GM21737 (cell line): ENCODE results near the gene PDE1A.
"Not testable (repeated sequence)": the region's sequence is repeated elsewhere in the genome, so short reads cannot be mapped to it uniquely, and the experiment has no call there.

Experiments
- ATAC-seq: cut with Tn5 transposase; IDR thresholded peaks from one replicate; pipeline ENCODE4 v1.9.1; 2021; ENCODE audit warnings: mild to moderate bottlenecking, moderate library complexity; ENCODE audit not compliant: unreplicated experiment

PDE1A gene

DNA sequence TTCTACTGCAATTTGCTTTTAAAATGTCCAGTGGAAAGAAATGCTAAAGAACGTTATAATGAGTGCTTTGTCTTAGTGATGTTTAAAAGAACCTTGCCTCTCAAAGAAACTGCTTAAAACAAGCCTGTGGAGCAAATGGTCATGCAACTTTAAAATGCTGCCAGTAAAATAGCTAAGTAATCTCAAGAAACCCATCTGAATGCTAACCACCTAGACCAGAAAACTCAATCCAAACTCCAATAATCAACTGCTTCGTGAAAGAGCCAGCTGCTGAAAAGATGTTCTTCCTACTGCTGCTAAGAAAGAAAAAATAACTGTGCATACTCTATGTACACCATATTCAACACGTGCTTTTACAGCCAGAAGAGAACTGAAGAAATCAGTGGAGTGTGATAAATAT is 145.6 kb downstream of the PDE1A start:
- ATAC-seq: no peak

DNA sequence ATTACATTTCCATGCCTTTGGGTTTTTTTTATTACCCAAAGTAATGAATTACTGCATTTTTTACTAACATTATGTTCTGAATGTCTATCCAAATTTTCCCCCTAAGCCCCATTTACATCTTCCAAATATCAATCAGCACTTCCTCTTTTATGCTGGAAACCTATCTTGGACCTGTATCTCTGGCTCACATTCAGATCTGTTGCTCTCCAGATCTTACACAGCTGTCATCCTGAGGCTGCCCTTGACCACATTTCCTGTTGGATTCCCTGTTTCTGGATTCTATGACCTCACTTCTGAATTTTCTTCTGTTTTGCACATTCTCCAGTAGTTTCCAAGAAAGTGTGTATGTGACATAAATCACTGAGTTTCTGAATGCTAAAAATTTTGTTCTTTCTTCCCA is 146.7 kb downstream of the PDE1A start:
- ATAC-seq: no peak

DNA sequence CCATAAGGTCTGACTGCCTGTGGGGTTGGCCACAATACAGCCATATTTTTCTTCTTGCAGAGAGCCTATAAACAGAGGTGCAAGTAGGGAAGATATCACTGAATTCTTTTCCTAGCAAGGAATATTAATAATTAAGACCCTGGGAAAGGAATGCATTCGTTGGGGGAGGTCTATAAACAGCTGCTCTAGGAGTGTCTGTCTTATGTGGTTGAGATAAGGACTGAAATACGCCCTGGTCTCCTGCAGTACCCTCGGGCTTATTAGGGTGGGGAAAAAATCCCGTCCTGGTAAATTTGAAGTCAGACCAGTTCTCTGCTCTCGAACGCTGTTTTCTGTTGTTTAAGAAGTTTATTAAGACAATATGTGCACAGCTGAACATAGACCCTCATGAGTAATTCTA is 150.2 kb downstream of the PDE1A start:
- not testable (repeated sequence) for ATAC-seq

DNA sequence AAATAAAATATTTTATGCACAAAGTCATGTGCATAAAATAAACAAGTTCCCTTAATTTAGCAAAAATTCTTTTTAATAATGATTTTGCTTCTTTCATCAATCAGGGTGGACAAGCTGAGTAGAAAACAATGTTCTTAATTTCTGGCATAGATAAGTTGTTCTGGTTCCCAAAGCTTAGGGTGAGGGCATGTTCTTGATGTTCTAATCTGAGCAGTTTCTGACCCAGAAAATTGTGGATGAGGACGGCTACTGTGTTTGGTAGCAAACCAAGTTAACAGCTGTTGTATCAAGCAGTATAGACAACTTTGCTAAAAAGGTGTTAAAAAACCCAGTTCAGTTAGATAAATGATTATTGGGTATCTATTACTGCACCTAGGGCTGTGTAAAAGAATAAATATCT is 158.9 kb downstream of the PDE1A start:
- no peak for ATAC-seq

DNA sequence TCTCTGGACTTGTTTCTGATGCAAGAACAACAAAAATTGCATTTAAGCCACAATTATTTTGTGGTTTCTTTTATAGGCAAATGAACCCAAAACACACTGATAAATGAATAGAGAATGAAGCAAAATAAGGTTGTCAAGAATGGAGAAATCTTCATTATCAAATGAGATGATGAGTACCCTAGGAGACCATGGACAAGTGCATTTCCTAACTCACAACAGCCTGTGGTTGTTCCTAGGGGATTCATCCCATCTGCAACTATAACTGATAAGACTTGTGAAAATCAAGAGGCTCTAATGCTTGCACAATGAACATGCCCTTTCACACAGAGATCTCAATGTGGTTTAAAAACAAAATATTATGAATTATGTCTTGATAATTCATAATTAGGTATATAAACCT is 159.9 kb downstream of the PDE1A start:
- no peak for ATAC-seq

DNA sequence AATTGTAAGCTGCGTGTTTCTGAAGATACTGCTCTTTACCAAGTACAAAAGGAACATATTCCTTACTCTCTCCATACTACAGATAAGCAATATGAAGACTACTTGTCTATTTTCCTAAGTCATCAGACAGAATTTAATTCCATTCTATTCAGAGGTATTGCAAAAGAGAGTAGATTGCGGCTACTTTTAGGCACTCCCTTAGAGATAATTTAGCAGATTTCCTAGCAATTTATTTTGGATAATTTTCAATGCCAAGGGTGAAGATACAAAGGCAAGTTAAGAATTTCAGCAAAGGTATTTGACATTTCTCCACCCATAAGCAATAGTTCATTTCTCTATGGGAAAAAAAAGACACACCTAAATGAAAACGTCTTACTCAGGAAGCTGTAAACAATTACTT is 161.1 kb downstream of the PDE1A start:
- no peak for ATAC-seq

DNA sequence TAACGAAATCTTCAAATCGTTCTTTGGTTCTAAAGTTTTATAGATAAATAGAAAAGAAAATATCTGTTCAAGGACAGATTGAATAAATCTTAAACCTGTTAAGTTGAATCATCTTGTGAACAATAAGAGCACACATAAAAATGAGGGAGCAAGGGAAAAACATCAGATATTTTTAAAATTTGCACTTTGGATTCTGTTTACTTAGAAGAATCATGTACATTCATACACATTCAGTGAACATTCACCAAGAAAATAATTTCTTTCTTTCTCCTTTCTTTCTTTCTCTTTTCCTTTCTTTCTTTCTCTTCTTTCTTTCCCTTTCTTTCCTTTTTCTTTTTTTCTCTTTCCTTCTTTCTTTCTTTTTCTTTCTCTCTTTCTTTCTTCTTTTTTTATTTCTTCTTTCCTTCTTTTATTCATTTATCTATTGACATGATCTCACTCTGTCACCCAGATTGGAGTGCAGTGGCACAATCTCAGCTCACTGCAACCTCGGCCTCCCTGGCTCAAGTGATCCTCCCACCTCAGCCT is 164.9 kb downstream of the PDE1A start:
- ATAC-seq: no peak

DNA sequence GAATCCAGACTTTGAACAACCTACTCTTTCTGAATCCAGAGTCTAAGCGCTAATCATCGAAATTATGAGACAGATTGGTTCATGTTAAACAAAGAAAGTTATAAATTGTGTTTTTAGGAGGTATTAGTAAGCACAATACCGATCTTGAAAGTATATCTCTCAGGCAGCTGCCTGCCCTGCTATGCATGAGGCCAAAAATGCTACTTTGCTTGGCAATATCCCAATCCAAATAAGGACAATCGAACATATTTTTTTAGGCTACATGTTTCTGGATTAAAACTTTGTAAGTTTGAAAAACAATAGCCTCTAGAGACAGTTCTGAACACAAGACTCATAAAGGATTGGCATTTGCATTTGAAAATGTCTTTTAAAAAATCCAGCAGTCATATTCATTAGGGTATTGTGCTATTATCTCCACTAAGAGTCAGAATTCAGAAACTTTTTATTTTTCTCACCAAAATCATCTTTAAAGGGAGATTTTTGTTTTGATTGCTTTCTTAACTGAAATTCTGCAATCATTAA is 167.1 kb downstream of the PDE1A start:
- ATAC-seq: no peak

DNA sequence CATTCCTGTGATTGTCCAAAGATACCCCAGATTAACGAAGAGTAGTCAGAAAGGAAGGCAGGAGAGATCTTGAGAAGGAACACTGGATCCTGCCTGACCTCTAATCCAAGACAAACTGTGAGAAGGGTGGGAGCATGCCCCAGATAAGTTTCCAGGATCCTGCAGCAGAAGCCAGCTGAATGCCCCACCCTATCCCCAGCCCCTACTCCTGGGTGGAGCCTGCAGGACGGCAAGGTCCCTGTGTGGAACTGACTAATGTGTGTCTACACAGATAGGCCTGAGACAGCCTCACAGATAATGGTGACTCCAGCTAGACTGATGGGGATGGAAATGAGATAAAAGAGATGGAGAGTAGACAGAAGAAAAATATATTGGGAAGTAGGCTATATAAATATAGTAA is 174.3 kb downstream of the PDE1A start:
- ATAC-seq: no peak

DNA sequence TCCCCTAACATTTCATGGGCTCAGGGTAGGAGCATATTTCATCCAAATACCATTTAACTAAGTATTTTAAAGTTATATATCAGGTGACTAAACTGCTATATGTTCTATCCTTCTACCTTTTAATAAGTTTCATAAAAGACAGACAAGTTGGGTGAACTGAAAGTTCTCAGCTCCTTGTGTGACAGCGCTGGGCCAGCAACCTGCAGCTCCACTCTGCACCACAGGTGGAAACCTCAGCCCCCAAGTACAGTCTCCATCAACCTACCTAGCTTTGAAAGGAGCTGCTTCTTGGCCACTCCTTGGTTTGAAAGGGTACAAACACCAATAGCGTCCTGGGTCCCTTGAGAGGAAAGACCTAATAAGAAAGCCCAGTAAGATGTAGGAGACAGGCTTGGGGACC is 177.9 kb downstream of the PDE1A start:
- no peak for ATAC-seq

DNA sequence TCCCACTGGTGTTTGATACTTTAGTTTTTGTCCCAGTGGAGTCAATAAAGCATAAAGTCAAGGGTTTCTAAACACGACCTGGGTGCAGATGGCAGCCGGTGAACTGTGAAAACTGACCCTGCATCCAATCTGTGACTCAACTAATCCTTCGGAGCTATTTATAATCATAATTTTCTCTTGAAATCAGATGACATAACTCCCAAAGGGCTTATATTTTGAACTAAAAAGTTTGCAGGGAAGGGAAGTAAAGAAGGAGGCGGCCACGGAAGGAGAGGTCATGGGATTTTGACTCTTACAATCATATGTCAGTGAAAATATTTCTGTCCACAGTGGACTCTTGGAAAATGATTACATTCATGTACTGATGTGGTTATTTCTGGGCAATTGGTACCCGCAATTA is 178.5 kb downstream of the PDE1A start:
- ATAC-seq: no peak

DNA sequence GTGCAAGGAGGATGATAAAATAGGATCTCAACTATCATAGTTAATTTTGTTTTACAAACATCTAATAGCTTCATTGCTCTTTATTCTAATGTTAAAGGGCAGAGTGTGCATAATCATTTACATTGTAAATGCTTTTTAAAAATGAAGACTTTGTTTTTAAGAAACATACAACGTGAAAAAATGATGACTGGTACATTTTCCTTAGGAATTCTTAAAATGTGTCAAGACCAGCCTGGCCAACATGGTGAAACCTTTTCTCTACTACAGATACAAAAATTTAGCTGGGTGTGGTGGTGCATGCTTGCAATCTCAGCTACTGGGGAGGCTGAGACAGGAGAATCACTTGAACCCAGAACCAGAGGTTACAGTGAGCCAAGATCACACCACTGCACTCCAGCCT is 179.0 kb downstream of the PDE1A start:
- no peak for ATAC-seq

DNA sequence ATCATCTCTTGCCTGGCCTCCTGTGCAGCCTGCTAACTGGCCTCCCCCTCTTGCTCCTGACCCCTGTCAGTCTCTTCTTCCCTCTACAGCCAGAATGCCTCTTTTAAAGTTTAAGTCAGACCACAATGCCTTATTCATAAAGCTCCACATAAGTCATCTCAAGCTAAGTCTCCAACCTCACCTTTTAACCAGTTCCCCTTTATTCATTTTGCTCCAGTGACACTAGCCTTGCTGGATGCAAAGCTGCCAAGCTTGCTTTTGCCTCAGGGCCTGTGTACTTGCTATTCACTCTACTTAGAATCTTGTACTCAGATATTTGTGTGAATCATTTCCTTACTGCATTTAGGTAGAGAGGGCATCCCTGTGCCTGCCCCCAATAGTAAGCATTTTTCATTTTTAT is 180.9 kb downstream of the PDE1A start:
- ATAC-seq: no peak

DNA sequence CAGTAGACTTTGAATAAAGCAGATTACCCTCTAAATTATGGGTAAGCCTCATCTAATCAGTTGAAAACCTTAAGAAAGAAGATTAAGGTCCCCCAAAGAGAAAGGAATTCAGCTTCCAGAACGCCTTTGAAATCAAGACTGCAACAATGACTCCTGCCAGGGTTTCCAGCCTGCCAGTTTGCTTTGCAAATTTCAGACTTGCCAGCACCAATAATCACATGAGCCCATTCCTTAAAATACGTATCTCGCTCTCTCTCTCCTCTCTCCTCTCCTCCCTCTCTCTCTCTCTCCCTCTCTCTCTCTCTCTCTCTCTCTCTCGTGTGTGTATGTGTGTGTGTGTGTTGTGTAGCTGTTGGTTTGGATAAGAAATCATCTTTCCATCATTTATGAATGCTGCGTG is 184.2 kb downstream of the PDE1A start:
- no peak for ATAC-seq

DNA sequence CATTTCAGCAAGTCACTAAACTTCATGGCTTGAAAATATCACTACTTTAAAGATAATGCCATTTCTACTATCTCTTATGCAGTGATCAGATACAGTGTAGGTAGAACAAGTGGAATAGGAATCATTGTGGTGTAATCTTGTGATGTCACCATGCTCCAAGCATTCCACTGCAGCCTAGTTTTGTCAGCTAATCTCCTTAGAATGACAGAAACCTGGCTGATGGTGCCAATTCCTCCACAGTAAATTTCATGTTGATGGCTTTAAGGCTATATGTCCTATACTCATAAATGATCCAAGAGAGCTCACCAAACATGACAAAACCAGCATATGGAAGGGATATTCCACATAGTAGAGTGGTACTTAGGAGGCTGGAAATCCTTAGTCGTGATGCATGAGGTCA is 184.9 kb downstream of the PDE1A start:
- ATAC-seq: no peak

DNA sequence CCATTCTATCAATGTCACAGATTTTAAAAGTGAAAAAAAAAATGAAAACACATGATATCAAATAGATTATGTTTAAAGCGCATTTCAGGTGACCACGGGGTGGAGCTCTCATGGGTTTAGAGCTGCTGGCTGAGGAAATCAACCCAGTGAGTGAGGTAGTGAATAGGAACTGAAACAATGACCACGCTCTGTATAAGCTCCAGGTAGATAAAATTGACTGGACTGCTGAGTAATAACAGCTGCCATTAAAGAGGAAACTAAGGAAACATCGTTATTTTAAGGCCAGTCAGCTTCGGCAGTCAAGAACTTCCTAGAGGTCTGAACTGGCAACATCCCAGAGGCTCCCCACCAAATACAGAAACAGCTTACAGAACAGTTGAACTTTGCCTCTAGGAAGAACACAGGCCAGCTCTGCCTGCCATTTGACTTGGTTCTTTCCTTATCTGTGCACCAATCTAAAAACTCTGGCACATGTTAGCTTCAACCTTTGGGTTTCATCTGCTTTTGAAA is 185.9 kb downstream of the PDE1A start:
- peak; percentile 100 for ATAC-seq

DNA sequence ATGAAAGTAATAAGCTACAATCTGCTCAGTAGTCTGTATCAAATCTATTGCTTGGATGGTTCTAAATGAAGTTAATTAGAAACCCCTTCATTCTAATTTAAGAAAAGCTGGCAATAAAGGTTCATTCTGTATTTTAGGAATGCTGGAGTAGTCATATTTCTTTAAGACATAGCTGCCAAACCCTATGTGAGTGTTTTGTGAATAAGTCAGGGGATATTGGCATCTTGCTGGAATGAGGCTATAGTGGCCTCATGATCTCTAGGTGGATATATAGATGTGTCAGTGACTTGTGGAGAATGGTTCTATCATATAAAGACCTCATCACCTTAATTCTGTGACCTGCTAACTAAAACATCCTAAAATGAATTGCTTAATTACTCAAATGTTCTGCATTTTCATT is 196.3 kb downstream of the PDE1A start:
- no peak for ATAC-seq

DNA sequence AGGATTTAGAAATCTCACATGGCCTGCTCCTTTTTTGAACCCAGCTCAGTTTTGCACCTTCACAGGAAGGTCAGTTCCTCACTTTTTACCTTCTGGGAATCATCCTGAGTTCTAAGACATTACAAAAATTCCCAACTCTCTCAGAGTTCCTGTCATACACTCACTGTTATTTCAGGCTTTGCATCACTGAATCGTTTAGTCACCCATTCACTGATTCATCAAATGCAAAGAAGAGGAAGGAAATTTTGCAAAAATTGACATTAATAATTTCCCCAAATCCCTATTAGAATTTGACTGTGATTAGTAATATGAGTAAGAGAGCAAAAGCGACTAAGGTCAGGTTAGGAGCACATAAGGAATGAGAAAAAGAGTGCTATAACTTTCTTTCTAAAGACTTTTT is 197.5 kb downstream of the PDE1A start:
- no peak for ATAC-seq

DNA sequence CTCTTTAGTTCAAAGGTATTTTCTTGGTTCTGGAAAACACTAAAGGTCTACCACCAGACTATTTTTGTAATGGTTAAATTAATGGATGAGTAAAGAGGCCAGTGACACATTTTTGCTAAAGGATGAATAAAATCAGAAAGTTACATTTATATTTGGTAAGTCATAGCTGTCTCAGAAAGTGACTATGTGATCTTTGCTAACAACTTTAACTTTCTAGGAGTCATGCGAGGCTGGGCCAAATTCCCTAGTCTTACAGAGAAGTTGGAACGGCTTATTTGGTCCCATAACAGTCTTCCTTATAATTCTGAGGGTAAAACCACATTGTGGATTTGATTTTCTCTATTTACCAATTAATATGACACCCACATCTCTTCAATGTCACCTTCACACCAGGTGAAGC is 198.1 kb downstream of the PDE1A start:
- no peak for ATAC-seq

DNA sequence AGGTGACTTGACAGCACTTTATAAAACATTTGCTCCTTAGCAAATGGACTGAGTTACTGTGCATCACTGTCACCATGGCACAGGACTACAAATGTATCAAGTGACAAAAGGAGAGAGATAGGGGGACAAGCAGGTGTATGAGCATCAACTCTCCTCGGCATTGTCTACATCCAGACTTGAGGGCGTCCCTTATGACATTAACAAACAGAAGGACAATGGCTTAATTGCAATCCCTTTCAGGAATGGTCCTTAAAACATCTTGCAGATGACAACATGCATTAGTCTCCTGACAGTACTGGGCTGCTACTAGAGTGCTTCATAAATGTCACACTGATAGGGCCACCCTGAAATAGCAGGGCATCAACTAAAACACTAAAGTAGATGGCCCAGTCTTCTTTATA is 198.8 kb downstream of the PDE1A start:
- ATAC-seq: no peak

DNA sequence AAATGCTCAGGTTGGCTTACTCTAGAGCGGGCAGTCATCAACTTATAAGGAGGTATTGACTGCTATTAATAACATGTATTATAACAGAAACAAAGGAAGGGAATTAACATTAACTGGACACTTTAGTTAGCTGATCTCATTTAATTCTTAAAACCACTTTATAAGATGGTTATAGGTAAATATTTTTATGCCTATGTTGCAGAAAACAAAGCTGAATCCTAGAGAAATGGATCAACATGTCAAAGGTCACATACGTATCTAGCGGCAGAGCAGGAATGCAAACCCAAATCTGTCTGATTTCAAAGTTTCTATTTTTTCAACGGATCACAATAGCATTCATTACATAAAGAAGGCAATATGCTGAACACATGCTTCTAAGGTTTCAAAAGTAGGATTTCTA is 200.0 kb downstream of the PDE1A start:
- no peak for ATAC-seq

DNA sequence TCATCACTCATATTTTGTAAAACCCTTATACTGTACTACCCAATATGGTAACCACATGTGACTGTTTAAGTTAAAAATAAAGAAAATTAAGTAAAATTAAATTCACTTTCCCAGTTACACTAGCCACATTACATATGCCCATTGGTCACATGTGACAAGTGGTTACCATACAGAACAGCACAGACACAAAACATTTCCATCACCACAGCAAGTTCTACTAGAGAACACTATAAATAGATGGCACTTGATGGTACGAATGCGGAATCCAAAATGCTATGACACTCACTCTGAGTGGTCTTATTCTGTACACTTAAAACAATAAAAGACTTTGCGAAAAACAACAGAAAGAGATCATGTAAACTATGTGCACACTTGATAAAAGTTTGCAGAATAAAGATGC is 202.2 kb downstream of the PDE1A start:
- ATAC-seq: no peak

DNA sequence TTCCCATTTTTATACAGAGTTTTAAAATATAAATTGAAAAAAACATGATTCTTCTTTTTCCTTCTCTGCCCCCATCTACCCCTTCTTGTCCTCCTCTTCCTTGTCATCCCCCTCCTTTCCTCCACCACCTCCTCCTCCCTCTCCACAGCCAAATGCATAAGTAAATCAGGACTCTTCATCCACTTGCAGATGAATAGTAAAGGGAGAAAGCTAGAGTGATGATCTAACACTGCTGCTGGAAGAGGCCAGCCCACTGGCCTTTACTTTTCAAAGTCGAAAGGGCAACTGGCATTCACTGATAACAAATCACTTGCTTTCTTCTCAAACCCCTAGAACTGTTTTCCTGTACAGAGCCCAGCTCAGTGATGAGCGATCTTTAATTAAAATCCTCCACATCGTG is 205.8 kb downstream of the PDE1A start:
- ATAC-seq: no peak
